AG09319 (cell line): ENCODE measurements around the gene PRKAR2B.

Source experiments
- DNase-seq: peaks from one replicate; pipeline ENCODE4 v3.0.0-alpha.2; 2010; ENCODE audit warnings: low read depth; ENCODE audit errors: extremely low read depth
- CTCF ChIP-seq: IDR thresholded peaks from 2 replicates; pipeline ENCODE4 v1.5.1; 2011; ENCODE audit warnings: low read depth, mild to moderate bottlenecking, inconsistent platforms, low read length, moderate library complexity

Gene PRKAR2B

GRCh38 chr7:107044347-107045194 is at the start of gene PRKAR2B:
Gene PRKAR2B, plus strand, starts transcription at chr7:107044705. Its CDS starts 203 bp downstream, at chr7:107044908.
- no peak for TF ChIP-seq CTCF
- peak; percentile 36 for DNase-seq

GRCh38 chr7:106994833-106995232 is 49.7 kb upstream of the PRKAR2B start:
- TF ChIP-seq CTCF: no peak
- DNase-seq: no peak

GRCh38 chr7:106997487-106998271 is 46.8 kb upstream of the PRKAR2B start:
- TF ChIP-seq CTCF: no peak
- DNase-seq: no peak

- no peak for TF ChIP-seq CTCF
- no peak for DNase-seq
These were observed 45.5 kb upstream of the PRKAR2B start for GRCh38 chr7:106999023-106999422.

- DNase-seq: no peak
- no peak for TF ChIP-seq CTCF
These were observed 43.0 kb upstream of the PRKAR2B start for GRCh38 chr7:107001490-107001889.

GRCh38 chr7:107002126-107002525 is 42.4 kb upstream of the PRKAR2B start:
- TF ChIP-seq CTCF: no peak

GRCh38 chr7:107002529-107002998 is 41.9 kb upstream of the PRKAR2B start:
- no peak for DNase-seq
- TF ChIP-seq CTCF: no peak

More at GRCh38 chr7:107002126-107002525, 42.4 kb upstream of the PRKAR2B start:
- DNase-seq: no peak
